ENCODE data around the gene USP3.
"Not testable (repeated sequence)": the region's sequence is repeated elsewhere in the genome, so short reads cannot be mapped to it uniquely, and the experiment has no call there.

The USP3 gene

DNA sequence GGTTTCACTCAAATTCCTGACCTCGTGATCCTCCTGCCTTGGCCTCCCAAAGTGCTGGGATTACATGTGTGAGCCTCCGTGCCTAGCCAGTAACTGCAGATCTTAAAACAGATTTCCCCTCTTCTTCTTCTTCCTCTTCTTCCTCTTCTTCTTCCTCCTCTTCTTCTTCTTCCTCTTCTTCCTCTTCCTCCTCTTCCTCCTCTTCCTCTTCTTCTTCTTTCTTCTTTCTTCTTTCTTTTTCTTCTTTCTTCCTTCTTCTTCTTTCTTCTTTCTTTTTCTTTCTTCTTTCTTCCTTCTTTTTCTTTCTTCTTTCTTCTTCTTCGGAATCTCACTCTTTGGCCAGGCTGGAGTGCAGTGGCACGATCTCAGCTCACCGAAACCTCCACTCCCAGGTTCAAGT is 7.8 kb downstream of the USP3 start:
- Histone ChIP-seq H3K4me1 (ENCODE audit: control insufficient read depth, insufficient read depth, low read length, poor library complexity, severe bottlenecking) (peaks cover 81% of the 10 kb centered on the region), H3K36me3 (ENCODE audit: control insufficient read depth, insufficient read depth, low read length) (no peaks in the 10 kb centered on the region)

DNA sequence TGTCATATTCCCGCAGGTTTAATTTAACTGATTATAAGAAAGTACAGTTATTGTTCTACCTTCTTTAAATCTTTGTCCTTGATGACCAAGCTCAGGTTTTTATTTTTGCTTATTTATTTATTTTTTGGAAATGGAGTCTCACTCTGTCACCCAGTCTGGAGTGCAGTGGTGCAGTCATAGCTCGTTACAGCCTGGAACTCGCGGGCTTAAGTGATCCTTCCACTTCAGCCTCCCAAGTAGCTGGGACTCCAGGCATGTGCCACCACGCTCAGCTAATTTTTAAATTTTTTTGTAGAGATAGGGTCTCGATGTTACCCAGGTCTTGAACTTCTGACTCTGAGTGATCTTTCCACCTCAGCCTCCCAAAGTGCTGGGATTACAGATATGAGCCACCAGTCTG is 8.9 kb downstream of the USP3 start:
- Histone ChIP-seq H3K4me1 (ENCODE audit: control insufficient read depth, insufficient read depth, low read length, poor library complexity, severe bottlenecking) (peaks cover 78% of the 10 kb centered on the region), H3K27me3 (replicated peaks; ENCODE audit: control insufficient read depth, insufficient read depth, low read length, poor library complexity, severe bottlenecking) (no peaks in the 10 kb centered on the region), H3K27ac (ENCODE audit: insufficient read depth, low read length, poor library complexity, severe bottlenecking) (no peak overlapping the region), H3K36me3 (ENCODE audit: control insufficient read depth, insufficient read depth, low read length) (no peaks in the 10 kb centered on the region), H3K4me3 (ENCODE audit: insufficient read depth, low read depth, low read length, poor library complexity, severe bottlenecking) (no peak overlapping the region), H3K9me3 (ENCODE audit: control insufficient read depth, low read length) (no peaks in the 10 kb centered on the region)
- DNase-seq, result no peak

More for the DNA sequence above, 7.8 kb downstream of the USP3 start:
- H3K9me3 ChIP-seq (ENCODE audit: control insufficient read depth, low read length), result no peaks in the 10 kb centered on the region
- H3K27ac ChIP-seq (ENCODE audit: insufficient read depth, low read length, poor library complexity, severe bottlenecking), result peak overlapping the region; percentile 7
- no peak overlapping the region for H3K4me3 ChIP-seq (ENCODE audit: insufficient read depth, low read depth, low read length, poor library complexity, severe bottlenecking)
- DNase-seq, result no peak
- no peaks in the 10 kb centered on the region for H3K27me3 ChIP-seq (replicated peaks; ENCODE audit: control insufficient read depth, insufficient read depth, low read length, poor library complexity, severe bottlenecking)

- no peaks in the 10 kb centered on the region for H3K27me3 ChIP-seq (replicated peaks; ENCODE audit: control insufficient read depth, insufficient read depth, low read length, poor library complexity, severe bottlenecking)
- H3K36me3 ChIP-seq (ENCODE audit: control insufficient read depth, insufficient read depth, low read length), result no peaks in the 10 kb centered on the region
- H3K4me1 ChIP-seq (ENCODE audit: control insufficient read depth, insufficient read depth, low read length, poor library complexity, severe bottlenecking), result peaks cover 73% of the 10 kb centered on the region
- no peak overlapping the region for H3K4me3 ChIP-seq (ENCODE audit: insufficient read depth, low read depth, low read length, poor library complexity, severe bottlenecking)
- no peak for DNase-seq
- H3K9me3 ChIP-seq (ENCODE audit: control insufficient read depth, low read length), result no peaks in the 10 kb centered on the region
- no peak overlapping the region for H3K27ac ChIP-seq (ENCODE audit: insufficient read depth, low read length, poor library complexity, severe bottlenecking)
Observed at GRCh38 chr15:63513728-63514127, 9.3 kb downstream of the USP3 start.

DNA sequence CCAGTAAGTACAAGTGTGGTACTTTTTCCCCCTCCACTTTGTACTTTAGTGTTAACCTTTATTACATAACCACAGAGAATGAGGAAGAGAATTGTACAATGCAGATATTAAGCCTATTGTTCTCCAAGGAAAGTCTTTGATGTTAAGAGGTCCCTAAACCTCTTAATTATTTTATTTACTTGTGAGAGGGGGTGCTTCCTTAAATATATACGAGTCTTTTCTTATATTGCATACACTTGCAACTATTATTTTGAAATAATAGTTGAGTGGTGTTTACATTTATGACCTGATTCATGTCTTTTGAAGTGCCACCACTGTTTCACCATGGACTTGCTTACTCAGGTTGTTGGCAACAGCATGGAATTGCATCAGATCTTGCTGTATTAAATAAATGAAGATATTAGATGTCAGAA is 10.1 kb downstream of the USP3 start:
- H3K27ac ChIP-seq (ENCODE audit: insufficient read depth, low read length, poor library complexity, severe bottlenecking), result no peak overlapping the region
- H3K9me3 ChIP-seq (ENCODE audit: control insufficient read depth, low read length), result no peaks in the 10 kb centered on the region
- no peaks in the 10 kb centered on the region for H3K27me3 ChIP-seq (replicated peaks; ENCODE audit: control insufficient read depth, insufficient read depth, low read length, poor library complexity, severe bottlenecking)
- H3K4me1 ChIP-seq (ENCODE audit: control insufficient read depth, insufficient read depth, low read length, poor library complexity, severe bottlenecking), result peaks cover 69% of the 10 kb centered on the region
- no peak for DNase-seq
- no peaks in the 10 kb centered on the region for H3K36me3 ChIP-seq (ENCODE audit: control insufficient read depth, insufficient read depth, low read length)
- no peak overlapping the region for H3K4me3 ChIP-seq (ENCODE audit: insufficient read depth, low read depth, low read length, poor library complexity, severe bottlenecking)

GRCh38 chr15:63517202-63517601 is 12.8 kb downstream of the USP3 start:
- Histone ChIP-seq H3K4me3 (ENCODE audit: insufficient read depth, low read depth, low read length, poor library complexity, severe bottlenecking) (no peak overlapping the region), H3K9me3 (ENCODE audit: control insufficient read depth, low read length) (no peaks in the 10 kb centered on the region), H3K36me3 (ENCODE audit: control insufficient read depth, insufficient read depth, low read length) (no peaks in the 10 kb centered on the region), H3K27me3 (replicated peaks; ENCODE audit: control insufficient read depth, insufficient read depth, low read length, poor library complexity, severe bottlenecking) (no peaks in the 10 kb centered on the region), H3K27ac (ENCODE audit: insufficient read depth, low read length, poor library complexity, severe bottlenecking) (no peak overlapping the region), H3K4me1 (ENCODE audit: control insufficient read depth, insufficient read depth, low read length, poor library complexity, severe bottlenecking) (peaks cover 57% of the 10 kb centered on the region)
- no peak for DNase-seq

DNA sequence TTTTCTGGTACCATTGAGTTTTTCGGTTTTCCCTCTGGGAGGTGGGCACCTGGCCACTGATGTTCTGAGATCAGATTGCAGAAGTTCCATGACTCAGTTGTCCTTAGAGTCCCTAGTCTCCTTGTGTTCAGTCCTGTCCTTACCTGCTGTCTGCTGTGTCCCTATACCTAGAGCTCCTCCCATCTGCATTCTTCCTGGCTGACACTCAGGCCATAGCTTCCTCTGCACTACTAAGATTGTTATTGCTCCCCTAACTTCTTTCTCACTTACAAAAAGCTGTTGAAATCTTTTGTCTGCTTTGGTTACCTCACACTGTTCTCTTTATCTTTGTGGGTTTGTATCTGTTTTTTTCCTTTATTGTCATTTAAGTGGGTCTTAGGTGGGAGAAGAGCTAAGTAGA is 13.2 kb downstream of the USP3 start:
- Histone ChIP-seq H3K4me1 (ENCODE audit: control insufficient read depth, insufficient read depth, low read length, poor library complexity, severe bottlenecking) (peaks cover 57% of the 10 kb centered on the region), H3K9me3 (ENCODE audit: control insufficient read depth, low read length) (no peaks in the 10 kb centered on the region), H3K36me3 (ENCODE audit: control insufficient read depth, insufficient read depth, low read length) (no peaks in the 10 kb centered on the region), H3K27me3 (replicated peaks; ENCODE audit: control insufficient read depth, insufficient read depth, low read length, poor library complexity, severe bottlenecking) (no peaks in the 10 kb centered on the region), H3K4me3 (ENCODE audit: insufficient read depth, low read depth, low read length, poor library complexity, severe bottlenecking) (no peak overlapping the region), H3K27ac (ENCODE audit: insufficient read depth, low read length, poor library complexity, severe bottlenecking) (no peak overlapping the region)
- no peak for DNase-seq

DNA sequence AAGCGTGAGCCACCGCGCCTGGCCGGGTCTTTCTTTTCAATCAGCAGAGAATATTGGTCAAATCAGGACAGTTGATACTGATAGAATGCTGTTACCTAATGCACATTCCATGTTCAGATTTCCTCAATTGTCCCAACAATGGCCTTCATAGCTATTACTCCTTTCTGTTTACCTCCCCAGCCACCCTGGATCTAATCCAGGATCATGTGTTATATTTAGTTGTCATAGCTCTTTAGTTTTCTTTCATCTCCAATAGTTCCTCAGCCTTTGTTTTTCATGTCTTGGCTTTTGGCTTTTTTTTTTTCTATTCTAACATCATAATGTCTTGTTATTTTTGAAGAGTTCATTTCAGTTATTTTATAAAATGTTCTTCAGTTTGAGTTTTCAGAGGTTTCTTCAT is 14.6 kb downstream of the USP3 start:
- H3K36me3 ChIP-seq (ENCODE audit: control insufficient read depth, insufficient read depth, low read length), result no peaks in the 10 kb centered on the region
- no peaks in the 10 kb centered on the region for H3K9me3 ChIP-seq (ENCODE audit: control insufficient read depth, low read length)
- no peak for DNase-seq
- no peak overlapping the region for H3K27ac ChIP-seq (ENCODE audit: insufficient read depth, low read length, poor library complexity, severe bottlenecking)
- H3K27me3 ChIP-seq (replicated peaks; ENCODE audit: control insufficient read depth, insufficient read depth, low read length, poor library complexity, severe bottlenecking), result no peaks in the 10 kb centered on the region
- peaks cover 60% of the 10 kb centered on the region for H3K4me1 ChIP-seq (ENCODE audit: control insufficient read depth, insufficient read depth, low read length, poor library complexity, severe bottlenecking)
- no peak overlapping the region for H3K4me3 ChIP-seq (ENCODE audit: insufficient read depth, low read depth, low read length, poor library complexity, severe bottlenecking)

GRCh38 chr15:63519548-63520178 is 15.3 kb downstream of the USP3 start:
- H3K27ac ChIP-seq (ENCODE audit: insufficient read depth, low read length, poor library complexity, severe bottlenecking), result no peak overlapping the region
- H3K27me3 ChIP-seq (replicated peaks; ENCODE audit: control insufficient read depth, insufficient read depth, low read length, poor library complexity, severe bottlenecking), result no peaks in the 10 kb centered on the region
- no peaks in the 10 kb centered on the region for H3K36me3 ChIP-seq (ENCODE audit: control insufficient read depth, insufficient read depth, low read length)
- no peak for DNase-seq
- H3K4me3 ChIP-seq (ENCODE audit: insufficient read depth, low read depth, low read length, poor library complexity, severe bottlenecking), result no peak overlapping the region
- no peaks in the 10 kb centered on the region for H3K9me3 ChIP-seq (ENCODE audit: control insufficient read depth, low read length)
- H3K4me1 ChIP-seq (ENCODE audit: control insufficient read depth, insufficient read depth, low read length, poor library complexity, severe bottlenecking), result peaks cover 60% of the 10 kb centered on the region

DNA sequence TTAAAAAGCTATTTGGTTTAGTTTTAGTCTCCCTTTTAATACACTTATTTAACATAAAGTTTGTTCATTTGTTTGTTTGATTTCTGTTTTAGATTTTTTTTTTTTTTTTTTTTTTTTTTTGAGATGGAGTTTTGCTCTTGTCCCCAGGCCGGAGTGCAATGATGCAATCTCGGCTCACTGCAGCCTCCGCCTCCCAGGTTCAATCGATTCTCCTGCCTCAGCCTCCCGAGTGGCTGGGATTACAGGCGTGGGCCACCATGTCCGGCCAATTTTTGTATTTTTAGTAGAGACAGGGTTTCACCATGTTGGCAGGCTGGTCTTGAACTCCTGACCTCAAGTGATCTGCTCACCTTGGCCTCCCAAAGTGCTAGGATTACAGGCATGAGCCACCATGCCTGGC is 16.1 kb downstream of the USP3 start:
- H3K4me3 ChIP-seq (ENCODE audit: insufficient read depth, low read depth, low read length, poor library complexity, severe bottlenecking); H3K27me3 ChIP-seq (replicated peaks; ENCODE audit: control insufficient read depth, insufficient read depth, low read length, poor library complexity, severe bottlenecking); H3K9me3 ChIP-seq (ENCODE audit: control insufficient read depth, low read length); H3K27ac ChIP-seq (ENCODE audit: insufficient read depth, low read length, poor library complexity, severe bottlenecking); DNase-seq; H3K36me3 ChIP-seq (ENCODE audit: control insufficient read depth, insufficient read depth, low read length): not testable (repeated sequence)
- peaks cover 52% of the 10 kb centered on the region for H3K4me1 ChIP-seq (ENCODE audit: control insufficient read depth, insufficient read depth, low read length, poor library complexity, severe bottlenecking)

DNA sequence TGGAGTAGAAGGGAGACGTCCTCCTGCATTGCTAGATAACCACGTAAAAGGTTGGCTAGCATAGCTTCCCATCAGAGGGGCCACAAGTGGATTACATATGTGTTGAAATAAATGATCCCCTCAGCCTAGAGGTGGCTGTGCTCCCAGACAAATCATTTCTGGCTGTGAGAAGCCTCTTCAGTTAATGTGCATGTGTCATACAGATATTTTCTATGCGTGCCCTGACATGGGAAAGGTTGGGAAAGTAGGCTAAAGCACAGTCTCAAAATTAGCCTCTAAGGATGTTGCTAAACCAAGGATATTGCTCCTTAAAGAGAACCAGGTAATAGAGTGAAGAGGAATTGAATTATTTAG is 17.8 kb downstream of the USP3 start:
- DNase-seq, result no peak
- Histone ChIP-seq H3K4me3 (ENCODE audit: insufficient read depth, low read depth, low read length, poor library complexity, severe bottlenecking) (no peak overlapping the region), H3K9me3 (ENCODE audit: control insufficient read depth, low read length) (no peaks in the 10 kb centered on the region), H3K27ac (ENCODE audit: insufficient read depth, low read length, poor library complexity, severe bottlenecking) (no peak overlapping the region), H3K27me3 (replicated peaks; ENCODE audit: control insufficient read depth, insufficient read depth, low read length, poor library complexity, severe bottlenecking) (no peaks in the 10 kb centered on the region), H3K4me1 (ENCODE audit: control insufficient read depth, insufficient read depth, low read length, poor library complexity, severe bottlenecking) (peaks cover 38% of the 10 kb centered on the region), H3K36me3 (ENCODE audit: control insufficient read depth, insufficient read depth, low read length) (no peaks in the 10 kb centered on the region)
